NCI-H1092 (cell line): ENCODE data around the gene PPIP5K1.

Experiments
- DNase-seq: peaks from one replicate; lab custom pipeline; 2025; lab: John Stamatoyannopoulos, UW

The PPIP5K1 gene

GRCh38 chr15:43517354-43518196 is 72.4 kb downstream of the PPIP5K1 start, which contains the start of gene MAP1A:
TSS of gene MAP1A (plus strand) at chr15:43517608. CDS start at chr15:43521474, 3,866 bp downstream.
- DNase-seq, result peak; percentile 14

DNA sequence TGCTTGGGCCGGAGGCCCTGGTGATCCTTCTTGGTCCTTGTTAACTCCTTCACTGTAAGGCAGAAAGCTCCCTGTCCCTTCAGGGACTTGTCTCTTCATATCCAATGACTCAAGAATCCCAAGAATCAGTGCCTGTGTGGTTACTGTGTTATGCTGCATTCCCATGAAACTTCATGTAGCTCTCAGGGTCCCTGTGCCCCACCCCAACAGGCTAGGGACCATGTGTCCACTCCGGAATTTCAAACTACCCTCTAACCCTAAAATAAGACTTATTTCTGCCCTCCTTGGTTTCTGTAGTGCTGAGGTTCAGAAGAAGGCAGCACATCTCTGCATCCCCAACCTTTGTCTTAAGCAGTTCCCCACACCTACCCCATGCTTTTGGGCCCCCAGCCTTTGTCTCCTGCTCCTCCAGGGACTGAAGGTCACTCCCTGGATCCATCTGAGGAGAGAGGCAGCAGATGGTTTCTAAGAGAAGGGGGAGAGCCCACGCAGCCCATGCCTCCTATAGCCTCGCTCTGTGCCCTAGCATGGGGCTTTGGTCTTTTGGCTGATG is 73.1 kb downstream of the PPIP5K1 start:
- no peak for DNase-seq

GRCh38 chr15:43516185-43516584 is 73.8 kb downstream of the PPIP5K1 start:
- no peak for DNase-seq

GRCh38 chr15:43515741-43516140 is 74.3 kb downstream of the PPIP5K1 start:
- no peak for DNase-seq

DNA sequence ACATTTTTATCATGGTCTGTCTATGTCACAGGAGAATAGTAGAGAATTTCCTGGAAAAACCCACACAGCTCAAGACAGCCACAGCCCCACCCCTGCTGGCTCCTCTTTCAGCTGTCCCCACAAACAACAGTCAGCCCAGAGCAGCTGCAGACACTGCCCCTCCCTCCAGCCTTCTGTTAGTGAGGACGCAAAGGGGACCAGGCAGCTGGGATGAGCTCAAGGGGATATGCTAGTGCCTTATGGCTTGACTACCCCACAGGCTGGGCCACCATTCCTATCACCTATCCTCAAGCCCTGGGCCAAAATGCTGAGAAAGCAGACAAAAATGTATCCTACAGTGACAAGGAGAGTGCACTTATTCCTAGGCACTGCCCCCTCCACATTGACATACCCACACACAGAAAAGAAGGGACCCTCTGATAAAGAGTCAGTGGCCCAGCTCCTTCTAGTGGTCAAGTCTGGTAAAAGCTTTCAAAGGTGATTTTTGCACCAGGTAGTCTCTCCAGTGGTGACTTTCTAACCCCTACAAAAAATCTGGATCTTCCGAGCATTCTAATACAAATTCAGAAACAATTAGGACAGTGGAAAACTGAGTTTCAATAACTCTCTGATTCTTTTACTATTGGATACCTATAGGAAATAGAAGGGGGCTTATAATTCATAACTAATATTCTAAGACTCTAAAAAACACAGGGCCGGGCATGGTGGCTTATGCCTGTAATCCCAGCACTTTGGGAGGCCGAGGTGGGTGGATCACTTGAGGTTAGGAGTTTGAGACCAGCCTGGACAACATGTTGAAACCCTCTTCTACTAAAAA is 75.6 kb downstream of the PPIP5K1 start:
- DNase-seq, result no peak

DNA sequence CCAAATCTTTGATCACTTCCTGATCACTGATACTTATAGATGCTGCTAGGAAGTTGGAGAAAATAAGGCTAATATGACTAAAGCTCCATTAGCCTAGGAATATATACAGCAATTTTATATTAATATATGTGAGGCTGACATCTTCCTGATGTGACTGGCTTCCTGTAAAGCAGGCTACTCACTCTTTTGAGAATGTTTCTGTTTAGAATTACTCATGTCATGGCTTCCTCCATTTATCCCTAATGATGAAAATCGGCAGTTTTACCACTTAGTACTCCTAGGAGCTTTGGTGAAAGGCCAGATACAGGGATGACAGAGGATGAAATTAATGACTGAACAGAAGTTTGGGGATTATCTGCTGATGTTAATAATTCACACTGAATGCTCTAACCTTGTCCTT is 76.5 kb downstream of the PPIP5K1 start:
- no peak for DNase-seq

- DNase-seq, result peak; percentile 9
Measured at GRCh38 chr15:43511012-43511885, 78.8 kb downstream of the PPIP5K1 start.

DNA sequence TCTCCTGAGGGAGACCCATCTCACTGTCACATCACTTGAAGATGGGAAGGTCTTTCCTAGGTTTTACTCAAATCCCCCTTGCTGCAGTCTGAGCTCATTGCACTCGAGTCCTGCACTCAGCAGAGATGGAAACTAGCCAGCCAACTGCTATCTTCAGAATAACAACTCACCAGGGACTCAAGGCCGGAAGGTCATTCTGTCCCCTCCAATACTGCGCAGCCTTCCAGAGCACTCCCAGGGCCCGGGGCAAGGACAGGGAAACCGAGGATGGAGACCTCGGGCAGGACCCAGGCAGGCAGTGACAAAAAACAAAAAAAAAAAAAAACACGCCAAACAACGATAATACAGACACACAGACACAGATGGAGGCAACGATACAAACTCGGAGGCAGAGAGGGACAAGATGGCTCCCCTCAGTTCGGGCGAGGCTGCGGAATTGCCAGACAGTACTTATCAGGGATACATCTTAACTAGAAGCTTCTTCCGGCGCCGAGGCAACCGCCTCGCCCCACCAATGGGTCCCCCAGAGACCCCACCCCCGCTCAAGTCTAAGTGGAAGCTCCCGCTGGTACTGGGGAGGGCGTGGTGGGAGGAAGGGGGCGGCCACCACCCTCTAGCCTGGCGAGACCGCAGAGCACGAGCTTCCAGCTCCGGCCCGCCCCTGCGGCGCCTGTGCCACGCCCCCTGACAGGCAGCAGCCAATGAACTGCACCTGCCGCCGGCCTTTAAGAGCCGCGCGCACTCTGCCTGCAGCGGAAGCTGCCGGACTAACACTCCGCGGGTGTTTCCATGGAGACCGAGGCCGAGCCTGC is 79.6 kb downstream of the PPIP5K1 start:
- DNase-seq, result peak; percentile 97

- DNase-seq, result no peak
Measured at GRCh38 chr15:43509660-43510199, 80.3 kb downstream of the PPIP5K1 start.

DNA sequence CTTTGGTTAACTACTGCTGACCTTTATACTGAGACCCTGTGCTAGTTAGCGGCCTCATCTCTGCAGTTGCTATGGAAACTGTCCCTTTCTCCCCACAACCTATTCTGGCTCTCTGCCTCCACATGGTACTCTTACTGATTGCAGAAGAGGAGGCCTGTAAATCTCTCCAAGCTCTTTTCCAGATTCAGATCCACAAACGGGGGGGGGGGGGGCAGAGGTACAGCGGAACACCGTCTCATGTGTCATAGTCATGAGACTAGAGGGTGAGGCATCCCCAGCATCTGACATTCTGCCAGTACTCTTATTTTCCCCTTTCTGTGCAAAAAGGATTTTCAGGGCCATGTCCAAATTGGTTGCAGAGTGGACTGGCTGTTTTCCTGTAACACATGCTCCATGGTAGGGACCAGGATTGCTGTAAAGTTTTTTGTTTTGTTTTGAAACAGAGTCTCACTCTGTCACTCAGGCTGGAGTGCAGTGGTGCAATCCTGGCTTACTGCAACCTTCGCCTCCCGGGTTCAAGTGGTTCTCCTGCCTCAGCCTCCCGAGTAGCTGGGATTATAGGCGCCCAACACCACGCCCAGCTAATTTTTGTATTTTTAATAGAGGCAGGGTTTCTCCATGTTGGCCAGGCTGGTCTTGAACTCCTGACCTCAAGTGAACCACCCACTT is 80.9 kb downstream of the PPIP5K1 start:
- peak; percentile 21 for DNase-seq

DNA sequence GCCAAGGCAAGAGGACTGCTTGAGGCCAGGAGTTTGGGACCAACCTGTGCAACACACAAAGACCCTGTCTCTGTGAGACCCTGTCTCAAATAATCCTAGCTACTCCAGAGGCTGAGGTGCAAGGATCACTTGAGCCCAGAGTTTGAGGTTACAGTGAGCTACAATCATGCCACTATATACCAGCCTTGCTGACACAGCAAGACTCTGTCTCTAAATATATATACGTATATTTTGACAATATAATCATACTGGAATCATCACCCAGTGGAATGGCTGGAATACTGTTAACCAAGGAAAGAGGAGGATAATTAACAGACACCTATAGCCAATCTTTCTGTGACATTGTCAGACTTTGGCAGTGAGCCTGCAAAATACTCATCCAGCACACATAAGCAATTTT is 81.6 kb downstream of the PPIP5K1 start:
- no peak for DNase-seq

- DNase-seq, result no peak
Measured at GRCh38 chr15:43505738-43506137, 84.3 kb downstream of the PPIP5K1 start.

DNA sequence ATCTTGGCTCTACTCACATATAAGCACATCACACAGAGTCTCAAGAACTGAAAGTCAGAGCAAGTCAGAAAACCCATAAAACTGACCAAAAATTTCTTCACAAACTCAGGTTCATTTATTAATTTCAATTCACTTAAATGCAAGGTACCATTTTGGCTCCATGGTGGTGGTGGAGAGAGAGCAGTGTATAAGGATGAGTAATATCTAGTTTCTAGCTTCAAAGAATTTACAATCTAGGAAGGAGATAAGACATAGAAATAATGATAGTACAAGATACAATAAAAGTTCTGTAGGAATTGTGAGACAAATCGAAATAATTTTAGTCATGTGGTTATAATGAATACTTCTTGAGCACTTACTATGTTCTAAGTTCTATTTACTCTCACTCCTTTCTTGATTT is 90.4 kb downstream of the PPIP5K1 start:
- no peak for DNase-seq

DNA sequence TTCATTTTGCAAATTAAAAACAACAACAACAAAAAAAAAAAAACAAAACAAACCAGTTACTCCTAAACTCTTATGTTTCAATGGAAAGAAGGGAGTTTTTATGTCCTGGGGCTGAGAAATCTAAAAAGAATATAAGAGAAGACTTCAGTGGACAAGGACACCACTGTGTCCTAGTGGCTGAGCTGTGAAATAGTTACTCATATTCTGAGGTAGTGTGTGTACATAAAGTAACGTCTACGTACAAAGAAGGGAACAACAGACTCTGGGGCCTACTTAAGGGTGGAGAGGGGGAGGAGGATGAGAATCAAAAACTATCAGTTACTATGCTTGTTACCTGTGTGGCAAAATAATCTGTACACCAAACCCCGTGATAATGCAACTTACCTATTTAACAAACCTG is 91.0 kb downstream of the PPIP5K1 start:
- DNase-seq, result no peak

DNA sequence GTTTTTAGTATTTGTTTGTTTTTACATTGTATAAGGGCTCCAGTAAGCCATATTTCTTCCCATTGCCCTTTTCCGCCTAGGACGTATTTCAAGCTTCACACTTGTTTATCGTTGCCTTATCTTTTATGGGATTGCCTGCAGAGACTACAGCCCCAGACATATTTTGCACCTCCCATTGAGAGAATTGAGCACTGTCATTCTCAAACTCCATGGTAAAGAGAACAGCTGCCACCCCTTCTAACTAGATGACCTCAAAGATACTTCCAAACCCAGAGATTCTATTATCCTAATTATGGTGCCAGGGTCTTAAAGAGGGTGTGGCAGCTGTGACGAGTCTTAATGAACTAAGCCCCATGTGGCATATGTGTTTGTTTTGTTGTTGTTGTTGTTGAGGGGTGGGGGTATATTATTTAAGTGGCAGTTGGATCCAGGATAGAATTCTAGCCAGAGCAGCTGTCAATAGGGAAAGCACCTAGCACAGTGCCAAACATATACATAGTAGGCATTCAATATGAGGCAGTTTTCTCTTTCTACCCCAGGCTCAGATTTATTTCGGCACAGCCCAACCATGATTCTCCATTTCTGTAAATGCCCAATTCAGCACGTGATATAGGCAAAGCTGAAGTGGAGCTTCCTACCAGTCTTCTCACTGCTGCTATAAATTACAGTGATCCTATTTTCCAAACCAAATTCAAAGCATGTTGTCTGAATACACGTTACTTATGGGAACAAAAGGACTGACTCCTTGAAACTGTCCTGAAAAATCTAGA is 96.1 kb downstream of the PPIP5K1 start:
- no peak for DNase-seq

DNA sequence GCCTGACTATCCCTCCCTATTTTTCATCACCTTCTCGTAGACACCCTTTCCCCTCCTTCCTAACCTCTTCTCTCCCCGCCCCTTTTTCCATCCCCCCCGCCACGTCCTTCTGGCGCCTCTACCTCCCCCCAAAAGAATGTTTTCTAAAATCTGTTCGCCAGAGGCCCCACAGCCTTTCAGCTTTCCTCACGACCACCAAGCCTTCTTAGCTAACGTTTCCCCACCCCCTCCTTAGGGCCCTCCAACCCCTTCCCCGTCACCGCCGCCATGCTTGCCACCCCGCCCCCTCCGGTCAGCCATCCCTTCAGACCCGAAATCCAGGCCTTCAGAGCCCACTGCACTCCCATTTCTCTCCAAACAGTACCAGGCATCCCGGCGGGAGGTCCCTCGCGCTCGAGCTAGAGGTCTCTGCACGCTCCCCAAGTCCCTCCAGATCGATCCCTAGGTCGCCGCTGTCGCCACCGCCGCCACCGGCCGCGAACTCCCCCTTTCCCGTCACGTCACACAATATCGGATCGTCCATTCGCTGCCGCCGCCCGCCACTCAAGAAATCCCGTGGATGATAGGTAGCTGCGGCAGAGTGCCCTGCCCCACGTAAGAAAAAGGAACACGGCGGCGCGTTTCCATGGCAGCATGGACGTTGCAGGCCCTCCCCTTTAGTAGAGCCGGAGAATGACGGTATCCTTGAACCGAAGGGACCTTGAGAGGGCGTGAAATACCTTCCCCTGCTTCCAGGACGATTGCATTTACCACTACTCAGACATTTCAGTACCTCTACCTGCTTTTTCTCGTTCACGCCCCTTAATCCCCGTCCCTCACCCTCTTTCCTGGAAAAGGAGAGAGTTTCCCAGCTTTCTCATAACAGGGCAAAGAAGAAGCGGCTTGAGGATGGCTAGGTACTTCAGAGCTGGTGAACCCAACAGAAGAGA is 97.1 kb downstream of the PPIP5K1 start, which contains the start of gene TP53BP1:
TSS of gene TP53BP1 (minus strand) at position 484 of the 929 bp plus-strand sequence. CDS start at position 371, 113 bp downstream.
- peak; percentile 81 for DNase-seq

- DNase-seq, result no peak
Measured at GRCh38 chr15:43492266-43492665, 97.7 kb downstream of the PPIP5K1 start.

- no peak for DNase-seq
Measured at GRCh38 chr15:43489191-43489590, 100.8 kb downstream of the PPIP5K1 start.
